Neuronal stem cell (in vitro differentiated cells): ENCODE measurements around the gene FSCN2.

Source experiments
- DNase-seq: peaks from one replicate; pipeline ENCODE4 v3.0.0-alpha.2; 2013; ENCODE audit warnings: low spot score
- H2AFZ ChIP-seq: one replicate; pipeline ENCODE4 v1.6.1; 2013; ENCODE audit warnings: mild to moderate bottlenecking, low read length, inconsistent platforms
- H2AK5ac ChIP-seq: 2 replicates; pipeline ENCODE4 v1.6.1; 2013; ENCODE audit warnings: low read depth, mild to moderate bottlenecking, inconsistent platforms, low read length, moderate library complexity, mixed read lengths
- H2BK120ac ChIP-seq: 2 replicates; pipeline ENCODE4 v1.6.1; 2013; ENCODE audit warnings: low read depth, mild to moderate bottlenecking, inconsistent platforms, low read length, moderate library complexity, mixed read lengths
- H2BK12ac ChIP-seq: one replicate; pipeline ENCODE4 v1.6.1; 2013; ENCODE audit warnings: low read length, inconsistent platforms
- H2BK15ac ChIP-seq: 2 replicates; pipeline ENCODE4 v1.6.1; 2013; ENCODE audit warnings: mild to moderate bottlenecking, low read length, inconsistent platforms, mixed read lengths
- H2BK5ac ChIP-seq: one replicate; pipeline ENCODE4 v1.6.1; 2013; ENCODE audit warnings: inconsistent platforms, mild to moderate bottlenecking, low read length, moderate library complexity
- H3K14ac ChIP-seq: one replicate; pipeline ENCODE4 v1.6.1; 2013; ENCODE audit warnings: low read length, inconsistent platforms
- H3K18ac ChIP-seq: 2 replicates; pipeline ENCODE4 v1.6.1; 2013; ENCODE audit warnings: low read length, inconsistent platforms
- H3K23ac ChIP-seq: 2 replicates; pipeline ENCODE4 v1.6.1; 2013; ENCODE audit warnings: low read depth, mild to moderate bottlenecking, mixed read lengths, low read length, inconsistent platforms; ENCODE audit not compliant: poor library complexity
- H3K27ac ChIP-seq: replicated peaks from 3 replicates; pipeline ENCODE4 v1.5.1; 2013; ENCODE audit warnings: low read length, inconsistent platforms
- H3K27me3 ChIP-seq, 3 experiments: 2 replicates each; pipeline ENCODE4 v1.6.1; 2013; ENCODE audit warnings: low read length in 3 of 3, mild to moderate bottlenecking in 2 of 3, inconsistent platforms in 1 of 3, low read depth in 1 of 3, mixed read lengths in 1 of 3, moderate library complexity in 1 of 3; ENCODE audit not compliant: control insufficient read depth in 3 of 3, insufficient read depth in 3 of 3
- H3K36me3 ChIP-seq, 2 donors: replicated peaks in 1 of 2; 2 replicates each; pipeline ENCODE4 v1.6.1; 2013; ENCODE audit warnings: low read length in 2 of 2; ENCODE audit not compliant: control insufficient read depth in 2 of 2, insufficient read depth in 2 of 2
- H3K4ac ChIP-seq: 2 replicates; pipeline ENCODE4 v1.6.1; 2013; ENCODE audit warnings: inconsistent platforms, mild to moderate bottlenecking, low read length, moderate library complexity
- H3K4me1 ChIP-seq, 2 donors: 1 replicate in 1 of 2; 2 replicates in 1 of 2; pipeline ENCODE4 v1.6.1; 2013; ENCODE audit warnings: low read length in 2 of 2, low read depth in 1 of 2; ENCODE audit not compliant: control insufficient read depth in 2 of 2, insufficient read depth in 1 of 2
- H3K4me2 ChIP-seq: one replicate; pipeline ENCODE4 v1.6.1; 2013; ENCODE audit warnings: mild to moderate bottlenecking, low read length, inconsistent platforms; ENCODE audit not compliant: insufficient read depth, poor library complexity, severe bottlenecking
- H3K4me3 ChIP-seq, 2 donors: 2 replicates each; pipeline ENCODE4 v1.5.1; 2013; ENCODE audit warnings: low read length in 2 of 2, mild to moderate bottlenecking in 2 of 2, inconsistent platforms in 1 of 2, moderate library complexity in 1 of 2
- H3K79me1 ChIP-seq: one replicate; pipeline ENCODE4 v1.6.1; 2013; ENCODE audit warnings: low read depth, mild to moderate bottlenecking, inconsistent platforms, low read length, moderate library complexity
- H3K9ac ChIP-seq: one replicate; pipeline ENCODE4 v1.6.1; 2013; ENCODE audit warnings: mild to moderate bottlenecking, low read depth, low read length, inconsistent platforms; ENCODE audit not compliant: poor library complexity
- H3K9me3 ChIP-seq, 2 donors: replicated peaks in 1 of 2; 2 replicates each; pipeline versions ENCODE3 to v1.6.1; 2013; ENCODE audit warnings: low read length in 2 of 2, mild to moderate bottlenecking in 2 of 2, inconsistent platforms in 1 of 2, low read depth in 1 of 2, mixed read lengths in 1 of 2, moderate library complexity in 1 of 2; ENCODE audit not compliant: control insufficient read depth in 2 of 2, insufficient read depth in 1 of 2
- H4K8ac ChIP-seq: one replicate; pipeline ENCODE4 v1.6.1; 2013; ENCODE audit warnings: low read depth, mild to moderate bottlenecking, inconsistent platforms, low read length, moderate library complexity
- H4K91ac ChIP-seq: one replicate; pipeline ENCODE4 v1.6.1; 2013; ENCODE audit warnings: low read length, low read depth, mild to moderate bottlenecking, inconsistent platforms; ENCODE audit not compliant: poor library complexity
- WGBS, 2 donors: extraction: QIAGEN DNeasy Blood & Tissue Kit; methylation state at CpG; one replicate each; pipeline ENCODE4 v1.1.7; 2013; ENCODE audit warnings: missing lambda C conversion rate in 2 of 2, mixed read lengths in 1 of 2; ENCODE audit not compliant: insufficient read length in 2 of 2, insufficient replicate concordance in 1 of 2; ENCODE audit errors: extremely low coverage in 2 of 2; 5-methylcytosine and 5-hydroxymethylcytosine counted together

The FSCN2 gene

GRCh38 chr17:81483085-81483861 lies 44.9 kb upstream of the FSCN2 start:
- Histone ChIP-seq H3K79me1 (no peaks in the 10 kb centered on the region), H4K91ac (no peak overlapping the region), H3K4ac (no peak overlapping the region), H3K9me3 (no peaks in the 10 kb centered on the region), H3K36me3 (no peaks in the 10 kb centered on the region), H3K4me3 (peak overlapping the region; percentile 17 to 46), H3K27me3 (peaks cover 0 to 28% (median 0%) of the 10 kb centered on the region in 3 experiments), H3K14ac (no peak overlapping the region), H3K23ac (peak overlapping the region; percentile 15), H2BK5ac (peak overlapping the region; percentile 26), H3K18ac (peak overlapping the region; percentile 96), H3K4me1 (peaks cover 19 to 61% of the 10 kb centered on the region in 2 donors), H2BK15ac (peak overlapping the region; percentile 97), H2BK12ac (peak overlapping the region; percentile 93), H3K4me2 (peak overlapping the region; percentile 84), H2BK120ac (no peak overlapping the region), H2AFZ (peak overlapping the region; percentile 100), H4K8ac (no peak overlapping the region), H2AK5ac (peak overlapping the region; percentile 88), H3K27ac (no peak overlapping the region), H3K9ac (peak overlapping the region; percentile 87)
- WGBS, 2 donors, result no CpG with 5 or more reads among the region's 29 CpGs
- DNase-seq, result no peak

- no peaks in the 10 kb centered on the region for H3K79me1 ChIP-seq
- H3K27me3 ChIP-seq, result peaks cover 0 to 28% (median 0%) of the 10 kb centered on the region in 3 experiments
- H4K8ac ChIP-seq, result no peak overlapping the region
- H3K9me3 ChIP-seq, result no peaks in the 10 kb centered on the region
- peak overlapping the region; percentile 79 for H3K4ac ChIP-seq
- no peak overlapping the region for H2BK120ac ChIP-seq
- peak overlapping the region; percentile 6 for H4K91ac ChIP-seq
- H3K27ac ChIP-seq, result no peak overlapping the region
- peak overlapping the region; percentile 88 for H2AK5ac ChIP-seq
- H3K36me3 ChIP-seq, result no peaks in the 10 kb centered on the region
- no peak for DNase-seq
- H2BK15ac ChIP-seq, result peak overlapping the region; percentile 97
- H2BK12ac ChIP-seq, result peak overlapping the region; percentile 93
- H2AFZ ChIP-seq, result peak overlapping the region; percentile 100
- H3K4me1 ChIP-seq, result peaks cover 19 to 64% of the 10 kb centered on the region in 2 donors
- no CpG with 5 or more reads among the region's 32 CpGs for WGBS, 2 donors
- peak overlapping the region; percentile 46 to 64 for H3K4me3 ChIP-seq
- H2BK5ac ChIP-seq, result peak overlapping the region; percentile 26
- H3K23ac ChIP-seq, result peak overlapping the region; percentile 15
- peak overlapping the region; percentile 87 for H3K9ac ChIP-seq
- H3K14ac ChIP-seq, result peak overlapping the region; percentile 95
- peak overlapping the region; percentile 96 for H3K18ac ChIP-seq
- peak overlapping the region; percentile 84 for H3K4me2 ChIP-seq
Observed at GRCh38 chr17:81483862-81484194, 44.3 kb upstream of the FSCN2 start.

GRCh38 chr17:81484195-81484979 lies 43.8 kb upstream of the FSCN2 start:
- Histone ChIP-seq H3K9ac (peak overlapping the region; percentile 91), H3K27me3 (peaks cover 0 to 28% (median 0%) of the 10 kb centered on the region in 3 experiments), H3K4ac (peak overlapping the region; percentile 79), H3K4me1 (peaks cover 23 to 65% of the 10 kb centered on the region in 2 donors), H2BK120ac (no peak overlapping the region), H2AFZ (peak overlapping the region; percentile 100), H3K4me2 (peak overlapping the region; percentile 84), H4K8ac (no peak overlapping the region), H3K79me1 (no peaks in the 10 kb centered on the region), H3K18ac (peak overlapping the region; percentile 97), H3K27ac (no peak overlapping the region), H2BK12ac (peak overlapping the region; percentile 93), H2BK5ac (peak overlapping the region; percentile 26), H3K23ac (peak overlapping the region; percentile 15), H2BK15ac (peak overlapping the region; percentile 97), H3K9me3 (no peaks in the 10 kb centered on the region), H3K4me3 (peak overlapping the region; percentile 46 to 68), H3K14ac (peak overlapping the region; percentile 95), H3K36me3 (no peaks in the 10 kb centered on the region), H2AK5ac (peak overlapping the region; percentile 88), H4K91ac (peak overlapping the region; percentile 6)
- no CpG with 5 or more reads among the region's 60 CpGs for WGBS, 2 donors
- peak; percentile 83 for DNase-seq
